GM18499 (cell line): Measurements from ENCODE around the gene SLC6A11.

Source experiments
- ATAC-seq: cut with Tn5 transposase; IDR thresholded peaks from one replicate; pipeline ENCODE4 v1.9.1; 2021; ENCODE audit warnings: moderate number of reproducible peaks; ENCODE audit not compliant: insufficient read depth, unreplicated experiment

SLC6A11 gene

GRCh38 chr3:10882851-10883250 lies 66.8 kb downstream of the SLC6A11 start:
- no peak for ATAC-seq

DNA sequence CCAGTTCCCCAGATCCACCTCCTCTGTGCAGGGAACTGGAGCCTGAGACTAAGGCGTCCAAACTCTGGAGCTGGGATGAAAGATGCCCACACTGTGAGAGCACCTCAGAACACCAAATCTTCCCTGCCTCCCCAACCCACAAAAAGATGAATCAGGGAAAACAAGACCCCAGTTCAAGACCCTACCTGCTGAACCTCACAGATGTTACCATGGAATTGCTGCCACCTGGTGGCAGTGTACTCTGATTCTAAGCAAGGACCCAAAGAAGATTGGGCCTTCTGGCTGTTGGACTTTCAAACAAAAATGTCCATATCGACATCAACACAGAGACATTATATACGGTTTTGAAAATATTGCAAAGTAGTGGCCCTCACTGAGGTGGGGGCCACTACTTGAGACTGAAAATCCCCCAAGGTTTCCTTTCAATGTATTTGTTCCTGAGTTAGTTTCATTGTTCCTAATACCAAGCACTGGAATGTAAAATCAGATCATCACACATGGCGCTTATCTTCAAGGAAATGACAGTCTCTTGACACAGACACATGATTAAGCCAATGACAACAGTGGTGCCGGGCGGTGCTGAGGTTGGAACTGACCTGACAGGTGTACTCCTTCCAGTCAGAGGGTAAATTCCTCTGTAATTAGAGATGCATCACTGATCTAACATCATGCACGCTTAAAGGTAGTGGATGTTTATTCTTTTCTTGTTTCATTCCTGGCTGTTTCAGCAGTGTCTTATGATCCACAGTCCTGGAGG lies 67.6 kb downstream of the SLC6A11 start:
- ATAC-seq = no peak

DNA sequence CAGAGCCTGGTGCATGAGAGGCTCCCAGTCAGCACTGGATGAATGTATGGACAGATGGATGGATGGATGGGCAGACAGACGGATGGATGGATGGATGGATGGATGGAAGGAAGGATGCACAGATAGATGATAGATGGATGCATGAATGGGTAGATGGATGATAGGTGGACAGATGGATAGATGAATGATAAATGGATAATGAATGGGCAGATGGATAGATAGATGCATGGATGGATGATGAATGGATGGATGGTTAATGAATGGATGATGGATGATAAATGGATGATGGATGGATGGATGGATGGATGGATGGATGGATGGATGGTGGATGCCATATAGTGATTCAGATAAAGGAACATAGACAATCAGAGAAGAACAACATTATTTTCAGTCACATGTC lies 71.0 kb downstream of the SLC6A11 start:
- ATAC-seq = no peak

DNA sequence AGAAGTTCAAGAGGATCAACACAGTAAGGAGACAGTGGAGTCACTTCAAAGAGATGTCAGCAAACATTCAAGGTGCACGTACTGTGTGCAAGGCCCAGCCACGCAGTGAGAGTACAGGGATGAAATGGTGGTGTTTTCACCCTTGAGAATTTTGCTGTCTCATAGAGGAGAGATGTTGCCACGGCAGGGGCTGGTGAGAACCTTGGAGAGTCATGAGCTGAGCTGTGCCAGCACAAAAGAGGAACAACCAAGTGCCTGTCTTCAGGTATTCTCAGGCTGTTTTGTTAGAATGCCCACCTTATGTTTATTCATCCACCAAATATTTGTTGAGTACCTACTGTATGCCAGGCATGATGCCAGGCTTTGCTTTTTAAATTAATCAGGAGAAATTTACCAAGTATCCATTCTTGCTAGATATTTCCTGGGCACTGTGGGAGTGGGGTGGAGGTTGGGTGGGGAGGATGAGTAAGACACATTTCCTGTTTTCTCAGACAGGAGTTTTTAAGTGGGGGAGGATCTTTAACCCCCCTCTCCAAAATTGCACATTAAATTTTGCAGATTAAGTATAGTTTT lies 72.6 kb downstream of the SLC6A11 start:
- ATAC-seq = no peak

GRCh38 chr3:10889206-10889960 lies 73.4 kb downstream of the SLC6A11 start:
- ATAC-seq = no peak

GRCh38 chr3:10890665-10891064 lies 74.6 kb downstream of the SLC6A11 start:
- ATAC-seq = no peak

DNA sequence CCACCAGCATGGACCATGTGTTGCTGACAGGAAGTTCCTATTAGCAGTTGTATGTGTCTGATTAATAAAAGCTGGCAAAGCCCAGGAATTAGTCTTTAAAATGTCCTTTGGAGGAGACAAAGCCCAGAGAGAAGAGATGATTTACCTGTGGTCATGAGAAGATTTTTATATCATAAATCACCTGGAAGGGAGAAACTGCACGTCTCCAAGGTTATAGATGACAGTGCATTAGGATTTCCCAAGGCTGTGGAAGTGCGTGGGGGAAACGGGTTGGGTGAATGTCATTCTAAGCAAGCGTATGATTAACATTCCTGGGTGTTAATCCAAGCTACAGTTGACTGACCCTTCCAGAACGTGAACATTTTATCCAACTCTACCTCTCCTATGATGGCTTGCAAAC lies 76.6 kb downstream of the SLC6A11 start:
- ATAC-seq = no peak

DNA sequence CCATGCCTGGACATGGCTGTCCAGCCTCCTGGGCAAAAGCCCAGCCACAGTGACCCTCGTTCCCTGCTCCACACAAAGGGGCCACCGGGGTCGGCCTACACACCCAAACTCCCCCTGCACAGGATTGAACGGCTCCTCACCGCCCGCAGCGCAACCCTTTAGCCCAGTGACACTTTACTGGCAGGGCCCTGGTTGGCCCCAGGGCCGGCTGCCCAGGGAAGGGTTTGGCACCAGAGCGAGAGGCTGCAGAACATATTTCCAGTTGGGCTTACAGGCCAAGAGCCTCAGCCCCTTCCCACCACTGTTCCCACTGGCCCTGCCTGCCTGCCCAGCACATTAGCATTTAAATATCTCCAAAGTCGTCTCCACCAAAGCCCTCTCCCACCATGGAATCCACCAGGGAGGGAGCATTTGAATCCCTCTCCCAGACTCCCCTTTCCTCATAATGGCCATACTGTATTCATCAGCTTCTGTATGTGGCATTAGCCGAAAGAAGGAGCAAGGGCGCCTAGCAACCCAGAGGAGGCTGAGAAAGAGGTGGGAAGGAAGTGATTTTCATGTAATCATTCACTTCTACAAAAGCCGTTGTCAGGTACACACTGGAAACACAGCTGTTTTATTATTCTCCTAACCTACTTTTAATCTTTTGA lies 85.4 kb downstream of the SLC6A11 start:
- no peak for ATAC-seq

DNA sequence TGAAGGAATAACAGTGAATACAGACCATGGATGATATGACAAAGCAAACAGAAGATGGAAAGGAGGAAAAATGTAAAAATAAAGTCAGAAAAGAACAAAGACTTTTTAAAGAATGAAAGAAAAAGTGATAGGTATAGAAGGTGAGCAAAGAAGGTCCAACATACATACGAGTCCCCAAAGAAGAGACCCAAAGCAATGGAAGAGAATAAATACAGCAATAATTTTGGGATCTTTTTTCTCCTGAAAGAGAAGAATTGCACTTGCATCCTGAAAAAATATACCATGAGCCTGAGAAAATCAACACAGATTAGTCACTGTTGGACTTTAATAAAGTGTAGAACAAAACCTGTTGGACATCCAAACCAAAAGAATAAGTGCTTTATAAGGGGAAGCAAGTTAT lies 91.2 kb downstream of the SLC6A11 start:
- ATAC-seq = no peak

DNA sequence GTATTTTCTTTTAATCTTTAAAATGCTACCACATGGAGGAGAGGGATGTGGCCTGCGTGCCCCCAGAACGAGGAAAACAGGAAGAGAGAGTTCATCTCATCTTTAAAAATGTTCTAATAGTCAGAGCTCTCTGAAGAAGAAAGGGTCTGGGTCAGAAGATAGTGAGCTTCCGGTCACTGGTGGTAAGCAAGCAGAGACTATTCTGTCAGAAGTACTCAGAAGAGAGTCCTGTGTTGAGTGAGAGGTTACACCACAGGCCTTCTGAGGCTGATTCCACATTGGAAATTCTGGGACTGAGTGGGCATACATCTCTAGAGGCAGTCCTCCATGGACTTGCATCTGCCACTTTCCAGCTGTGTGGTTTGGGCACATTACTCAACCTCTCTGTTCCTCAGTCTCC lies 94.3 kb downstream of the SLC6A11 start:
- ATAC-seq = no peak

DNA sequence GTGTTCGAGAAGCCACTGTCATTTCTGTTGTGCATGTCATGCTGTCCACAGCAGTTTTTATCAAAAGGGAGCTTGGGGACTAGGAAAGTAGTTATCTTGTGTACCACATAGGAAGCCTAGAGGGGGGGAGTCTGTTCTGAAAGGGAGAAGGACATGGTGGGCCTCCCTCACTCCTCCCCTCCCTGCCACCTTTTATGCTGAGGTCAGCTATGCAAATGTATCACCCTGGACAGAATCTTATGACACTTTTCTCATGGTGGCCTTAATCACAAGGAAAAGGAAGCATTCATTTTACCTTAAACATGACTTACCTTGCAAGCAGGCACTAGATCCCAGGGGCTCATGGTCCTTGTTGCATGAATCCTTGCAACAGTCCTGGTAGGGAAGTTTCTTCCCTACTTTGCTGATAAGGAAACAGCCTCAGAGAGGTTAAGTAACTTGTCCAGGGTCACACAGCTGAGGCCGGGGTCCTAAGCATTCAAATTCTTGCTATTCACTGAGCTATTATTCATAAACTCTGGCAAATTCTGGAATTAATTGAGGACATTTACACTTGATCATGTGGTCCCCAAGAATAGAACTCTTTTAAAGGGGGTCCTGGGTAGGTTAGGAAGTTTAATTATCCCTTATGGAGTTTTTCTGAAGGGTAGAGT lies 95.4 kb downstream of the SLC6A11 start:
- no peak for ATAC-seq

DNA sequence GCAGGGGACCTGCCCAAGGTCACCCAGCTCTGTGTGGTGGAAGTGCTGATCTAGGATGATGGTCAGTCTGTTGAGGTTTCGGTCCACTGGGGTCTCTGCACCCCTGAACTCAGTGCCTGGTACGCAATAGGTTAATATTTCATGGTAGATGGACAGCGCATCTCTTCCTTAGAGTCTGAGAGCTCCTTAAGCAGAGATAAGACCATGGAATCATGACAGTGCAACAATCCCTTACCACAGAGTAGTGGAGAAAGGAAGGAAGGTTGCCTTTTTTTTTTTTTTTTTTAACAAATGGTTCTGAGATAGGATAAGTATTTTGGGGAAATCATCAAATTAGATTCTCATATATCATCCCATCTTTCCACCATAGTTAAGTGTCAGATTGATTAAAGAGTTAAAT lies 96.8 kb downstream of the SLC6A11 start:
- no peak for ATAC-seq

DNA sequence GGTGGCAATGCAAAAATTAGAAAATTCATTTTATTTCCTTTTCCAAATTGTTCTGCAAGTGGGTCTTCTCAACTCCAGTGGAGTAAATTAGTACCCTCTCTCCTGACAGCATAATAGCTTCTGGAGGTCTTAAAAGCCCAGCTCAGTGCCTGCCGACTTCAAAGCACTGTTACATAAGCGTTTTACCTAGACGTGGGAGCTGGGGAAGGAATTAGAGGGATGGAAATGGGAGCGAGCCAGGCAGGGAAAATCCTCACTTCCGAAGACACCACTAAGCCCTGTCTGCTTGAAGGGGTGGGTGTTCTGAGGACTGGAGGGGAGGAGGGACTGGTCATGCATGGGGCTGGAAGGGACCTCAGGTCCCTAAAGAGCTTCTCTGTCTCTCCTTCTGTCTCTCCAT lies 99.3 kb downstream of the SLC6A11 start:
- ATAC-seq = no peak

DNA sequence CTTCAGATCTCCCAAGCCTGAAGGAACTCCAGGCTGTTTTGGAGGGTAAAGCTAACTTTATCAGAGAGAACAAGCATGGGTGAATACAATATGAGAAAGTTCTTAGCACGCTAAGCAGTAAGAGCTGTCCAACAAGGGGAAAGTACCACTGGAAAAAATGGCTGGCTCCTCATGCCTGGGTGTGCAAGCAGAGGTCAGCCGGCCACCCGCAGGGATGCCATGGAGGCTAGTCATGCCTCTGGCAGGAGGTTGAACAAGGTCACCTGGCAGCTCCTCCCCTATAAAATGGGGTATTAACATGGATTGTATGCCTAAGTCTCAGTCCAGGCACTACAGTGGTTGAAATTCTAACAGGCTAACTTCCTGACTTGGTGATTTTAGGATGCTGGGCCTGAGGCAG lies 101.1 kb downstream of the SLC6A11 start:
- ATAC-seq = no peak

DNA sequence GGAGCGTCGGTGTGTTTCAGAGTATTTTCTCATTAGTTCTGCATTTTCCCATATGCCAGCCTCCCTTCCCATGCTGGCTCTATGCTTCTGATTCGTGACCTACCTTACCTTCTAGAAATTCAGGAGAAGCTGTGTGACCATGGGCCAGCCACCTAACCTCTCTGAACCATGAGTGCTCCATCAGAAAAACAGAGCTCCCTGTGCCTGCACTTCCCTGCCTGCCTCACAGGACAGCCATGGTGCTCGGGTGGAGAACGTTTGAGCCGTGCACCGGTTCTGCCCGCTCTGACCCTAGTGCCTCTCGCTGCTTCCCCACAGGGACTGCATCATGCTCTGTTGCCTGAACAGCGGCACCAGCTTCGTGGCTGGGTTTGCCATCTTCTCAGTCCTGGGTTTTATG lies 102.0 kb downstream of the SLC6A11 start:
- no peak for ATAC-seq

DNA sequence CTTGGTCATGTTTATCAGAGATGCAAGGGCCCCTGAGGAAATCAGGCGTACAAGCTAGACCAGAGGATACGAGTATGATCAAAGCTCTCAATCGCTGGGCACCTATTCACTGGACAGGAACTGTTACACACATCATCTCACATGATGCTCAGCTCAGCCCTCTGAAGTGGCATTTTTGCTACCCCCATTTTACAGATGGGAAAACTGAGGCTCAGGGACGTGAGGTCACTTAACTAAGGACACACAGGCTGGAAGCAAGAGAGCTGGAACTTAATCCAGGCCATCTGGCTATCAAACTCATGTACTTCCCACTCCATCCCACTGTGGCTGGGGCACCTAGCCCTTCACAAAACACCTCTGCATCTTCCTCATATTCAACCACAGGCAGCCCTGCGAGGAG lies 103.6 kb downstream of the SLC6A11 start:
- ATAC-seq = no peak

- no peak for ATAC-seq
These were observed 109.6 kb downstream of the SLC6A11 start for GRCh38 chr3:10925436-10926255.

DNA sequence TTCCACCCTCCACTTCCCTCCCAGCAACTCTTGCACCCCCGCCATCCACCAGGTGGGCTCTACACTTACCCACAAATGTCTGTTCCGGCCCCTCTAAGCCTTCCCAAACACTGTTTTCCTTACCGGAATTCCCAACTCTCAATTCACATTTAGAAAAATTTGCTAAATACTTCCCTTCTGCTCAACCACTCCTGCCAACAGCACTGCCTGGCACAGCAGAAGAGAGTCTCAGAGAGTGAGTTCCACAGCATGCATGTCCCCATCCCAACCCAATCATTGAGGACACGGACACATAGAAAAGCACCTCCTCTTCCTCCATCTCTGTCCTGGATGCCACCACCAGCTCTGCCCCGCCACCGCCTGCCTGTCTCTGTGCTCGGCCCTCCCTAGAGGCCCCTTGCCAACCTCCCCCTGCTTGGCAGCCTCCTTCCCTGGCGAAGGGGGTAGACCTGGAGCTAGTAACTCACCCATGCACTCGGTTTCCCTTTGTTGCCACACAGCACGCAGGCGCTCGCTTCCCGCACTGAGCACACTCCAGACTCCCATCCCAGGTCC lies 110.3 kb downstream of the SLC6A11 start:
- no peak for ATAC-seq

- ATAC-seq = no peak
These were observed 110.9 kb downstream of the SLC6A11 start for GRCh38 chr3:10926811-10927521.
